GM23338 (cell line): Measurements from ENCODE around the gene HADHB. TPM values are rescaled to one million over a fixed set of nuclear protein-coding genes. Genes with fewer than 3 reads are reported as not detected.

Experiments used
- ATAC-seq: fragments of 200-7000 bp; cut with Tn5 transposase; 3 replicates; pipeline ENCODE4 v1.9.1; 2020
- DNase-seq: peaks from one replicate; pipeline ENCODE4 v3.0.0-alpha.2; 2015; ENCODE audit warnings: low spot score
- H2AFZ ChIP-seq: fragments of 200-600 bp; sonication (generic); 2 replicates; pipeline ENCODE4 v1.8.0; 2016; ENCODE audit warnings: antibody characterized with exemption, mild to moderate bottlenecking, moderate library complexity
- H3F3A ChIP-seq: fragments of 200-600 bp; sonication (generic); replicated peaks from 2 replicates; pipeline ENCODE4 v1.8.0; 2017; ENCODE audit warnings: antibody characterized with exemption, mixed run types, low read depth
- H3K27ac ChIP-seq: fragments of 200-600 bp; sonication (generic); 2 replicates; pipeline ENCODE4 v1.6.1; 2016; ENCODE audit warnings: low read depth
- H3K27me3 ChIP-seq: fragments of 200-600 bp; sonication (generic); 2 replicates; pipeline ENCODE4 v1.8.0; 2016; ENCODE audit warnings: mild to moderate bottlenecking, mixed run types, moderate library complexity; ENCODE audit not compliant: insufficient read depth
- H3K36me3 ChIP-seq: fragments of 200-600 bp; sonication (generic); 2 replicates; pipeline ENCODE4 v1.8.0; 2016; ENCODE audit warnings: mild to moderate bottlenecking; ENCODE audit not compliant: insufficient read depth
- H3K4me1 ChIP-seq: fragments of 200-600 bp; sonication (generic); 2 replicates; pipeline ENCODE4 v1.8.0; 2016; ENCODE audit warnings: mild to moderate bottlenecking, moderate library complexity; ENCODE audit not compliant: insufficient read depth
- H3K4me2 ChIP-seq: fragments of 200-600 bp; sonication (generic); 2 replicates; pipeline ENCODE4 v1.7.1; 2017; ENCODE audit warnings: mixed run types
- H3K4me3 ChIP-seq: fragments of 200-600 bp; sonication (generic); 2 replicates; pipeline ENCODE4 v1.6.1; 2016; ENCODE audit warnings: mixed run types
- H3K79me2 ChIP-seq: fragments of 200-600 bp; sonication (generic); replicated peaks from 2 replicates; pipeline ENCODE4 v1.8.0; 2017; ENCODE audit warnings: mild to moderate bottlenecking; ENCODE audit not compliant: insufficient read depth
- H3K9me2 ChIP-seq: fragments of 200-600 bp; sonication (generic); 2 replicates; pipeline ENCODE4 v1.8.0; 2017; ENCODE audit not compliant: insufficient read depth
- H4K20me1 ChIP-seq: fragments of 200-600 bp; sonication (generic); replicated peaks from 2 replicates; pipeline ENCODE4 v1.8.0; 2017; ENCODE audit warnings: mild to moderate bottlenecking; ENCODE audit not compliant: insufficient read depth
- H3K27ac Mint-ChIP-seq: 2 replicates; pipeline ENCODE4 v1.8.0; 2020; ENCODE audit warnings: inconsistent platforms, mild to moderate bottlenecking, moderate library complexity, mixed read lengths
- H3K27me3 Mint-ChIP-seq: 3 replicates; pipeline ENCODE4 v1.8.0; 2022; ENCODE audit warnings: low read depth, mild to moderate bottlenecking, moderate library complexity, mixed read lengths, inconsistent platforms; ENCODE audit not compliant: insufficient read depth, poor library complexity
- H3K36me3 Mint-ChIP-seq: 3 replicates; pipeline ENCODE4 v1.8.0; 2021; ENCODE audit warnings: low read depth, mild to moderate bottlenecking, inconsistent platforms, moderate library complexity, mixed read lengths
- H3K4me1 Mint-ChIP-seq: 3 replicates; pipeline ENCODE4 v1.8.0; 2020; ENCODE audit warnings: mild to moderate bottlenecking, inconsistent platforms, mixed read lengths
- H3K4me3 Mint-ChIP-seq: 3 replicates; pipeline ENCODE4 v1.8.0; 2021; ENCODE audit warnings: moderate library complexity, mild to moderate bottlenecking, inconsistent platforms, mixed read lengths
- H3K9me3 Mint-ChIP-seq: 3 replicates; pipeline ENCODE4 v1.8.0; 2020; ENCODE audit warnings: moderate library complexity, mild to moderate bottlenecking, inconsistent platforms, mixed read lengths
- CREB1 ChIP-seq: fragments of 250-450 bp; sonication (Bioruptor Pico); IDR thresholded peaks from 2 replicates; pipeline ENCODE4 v1.5.0; 2020; ENCODE audit warnings: low read depth, mild to moderate bottlenecking, moderate library complexity
- EZH2 ChIP-seq: fragments of 200-600 bp; sonication (generic); IDR thresholded peaks from one replicate; pipeline ENCODE4 v1.8.0; 2017; ENCODE audit warnings: antibody characterized with exemption, mild to moderate bottlenecking, low read depth; ENCODE audit not compliant: unreplicated experiment
- EZH2phosphoT487 ChIP-seq: fragments of 200-600 bp; sonication (generic); IDR thresholded peaks from one replicate; pipeline ENCODE4 v1.8.1; 2018; ENCODE audit warnings: antibody characterized with exemption; ENCODE audit not compliant: unreplicated experiment
- JUNB ChIP-seq: IDR thresholded peaks from one replicate; pipeline ENCODE4 v1.6.1; 2016; ENCODE audit warnings: antibody characterized with exemption; ENCODE audit not compliant: unreplicated experiment
- NANOG ChIP-seq: IDR thresholded peaks from 2 replicates; pipeline ENCODE4 v1.6.1; 2016; ENCODE audit warnings: antibody characterized with exemption, borderline replicate concordance
- POLR2AphosphoS5 ChIP-seq: IDR thresholded peaks from 2 replicates; pipeline ENCODE4 v1.6.1; 2016; ENCODE audit warnings: antibody characterized with exemption, low read depth
- STAT1 ChIP-seq: IDR thresholded peaks from one replicate; pipeline ENCODE4 v1.6.1; 2016; ENCODE audit warnings: antibody characterized with exemption; ENCODE audit not compliant: unreplicated experiment
- ZNF114 ChIP-seq: fragments of 250-450 bp; sonication (Bioruptor Pico); IDR thresholded peaks from 2 replicates; pipeline ENCODE4 v1.5.0; 2020; ENCODE audit warnings: mild to moderate bottlenecking, moderate library complexity
- ZNF331 ChIP-seq: fragments of 250-450 bp; sonication (Bioruptor Pico); IDR thresholded peaks from 2 replicates; pipeline ENCODE4 v1.5.0; 2020; ENCODE audit warnings: low read depth, mild to moderate bottlenecking, moderate library complexity
- polyA plus RNA-seq: library from polyadenylated mRNA; unstranded; fragments of >200 nt; fragmentation: Nextera tagmentation; extraction: Ambion mirVana; gene quantifications from 2 replicates; pipeline ENCODE4 v1.2.1, GENCODE V29; 2016
- total RNA-seq: library from RNA; depleted of rRNA; stranded (reverse); fragments of >200 nt; shearing (Covaris generic); gene quantifications from 2 replicates; pipeline ENCODE4 v1.2.3, GENCODE V29; 2014
- TF ChIP-seq, protein P1 (sequence below), 2 experiments: fragments of 200-600 bp in 1 of 2; sonication (generic) in 1 of 2; conservative IDR thresholded peaks; 2 replicates each; pipeline versions ENCODE4 v1.5.1 to v1.6.1; 2016 to 2017; ENCODE audit warnings: antibody characterized with exemption in 2 of 2, low read depth in 2 of 2, mild to moderate bottlenecking in 2 of 2, moderate library complexity in 1 of 2
- TF ChIP-seq, protein P2 (sequence below): fragments of 250-450 bp; sonication (Bioruptor Pico); IDR thresholded peaks from 2 replicates; pipeline ENCODE4 v1.5.0; 2020; ENCODE audit warnings: mild to moderate bottlenecking, moderate library complexity
- TF ChIP-seq, protein P3 (sequence below): IDR thresholded peaks from 2 replicates; pipeline ENCODE4 v1.6.1; 2016; ENCODE audit warnings: antibody characterized with exemption
- TF ChIP-seq, protein P4 (sequence below): IDR thresholded peaks from one replicate; pipeline ENCODE4 v1.6.1; 2018; ENCODE audit warnings: antibody characterized with exemption; ENCODE audit not compliant: unreplicated experiment

Gene HADHB
- total and polyA plus RNA-seq, 2 experiments from 2014 or later, result 41.1 to 43.4 TPM

DNA sequence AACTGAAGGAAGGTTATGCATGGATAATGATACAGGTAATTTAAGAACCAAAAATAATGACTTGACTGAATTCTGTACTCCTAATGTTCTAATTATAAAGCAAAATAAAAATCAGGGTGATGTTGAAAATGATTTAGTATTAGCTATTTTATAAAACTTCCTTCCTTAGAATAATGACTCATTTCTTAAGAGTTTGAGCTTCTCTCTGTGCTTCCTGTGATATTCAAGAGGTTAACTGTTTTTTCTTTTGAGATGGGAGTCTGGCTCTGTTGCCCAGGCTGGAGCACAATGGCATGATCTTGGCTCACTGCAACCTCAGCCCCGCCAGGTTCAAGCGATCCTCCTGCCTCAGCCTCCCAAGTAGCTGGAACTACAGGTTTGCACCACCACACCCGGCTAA is 15.1 kb upstream of the HADHB start:
- TF ChIP-seq CREB1, result no peak
- TF ChIP-seq, protein P1, sequence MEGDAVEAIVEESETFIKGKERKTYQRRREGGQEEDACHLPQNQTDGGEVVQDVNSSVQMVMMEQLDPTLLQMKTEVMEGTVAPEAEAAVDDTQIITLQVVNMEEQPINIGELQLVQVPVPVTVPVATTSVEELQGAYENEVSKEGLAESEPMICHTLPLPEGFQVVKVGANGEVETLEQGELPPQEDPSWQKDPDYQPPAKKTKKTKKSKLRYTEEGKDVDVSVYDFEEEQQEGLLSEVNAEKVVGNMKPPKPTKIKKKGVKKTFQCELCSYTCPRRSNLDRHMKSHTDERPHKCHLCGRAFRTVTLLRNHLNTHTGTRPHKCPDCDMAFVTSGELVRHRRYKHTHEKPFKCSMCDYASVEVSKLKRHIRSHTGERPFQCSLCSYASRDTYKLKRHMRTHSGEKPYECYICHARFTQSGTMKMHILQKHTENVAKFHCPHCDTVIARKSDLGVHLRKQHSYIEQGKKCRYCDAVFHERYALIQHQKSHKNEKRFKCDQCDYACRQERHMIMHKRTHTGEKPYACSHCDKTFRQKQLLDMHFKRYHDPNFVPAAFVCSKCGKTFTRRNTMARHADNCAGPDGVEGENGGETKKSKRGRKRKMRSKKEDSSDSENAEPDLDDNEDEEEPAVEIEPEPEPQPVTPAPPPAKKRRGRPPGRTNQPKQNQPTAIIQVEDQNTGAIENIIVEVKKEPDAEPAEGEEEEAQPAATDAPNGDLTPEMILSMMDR (conservative IDR thresholded peaks at IDR 0.05; ENCODE audit: low read depth in 2 of 2), result no peak
- TF ChIP-seq POLR2AphosphoS5, result no peak
- TF ChIP-seq, protein P2, sequence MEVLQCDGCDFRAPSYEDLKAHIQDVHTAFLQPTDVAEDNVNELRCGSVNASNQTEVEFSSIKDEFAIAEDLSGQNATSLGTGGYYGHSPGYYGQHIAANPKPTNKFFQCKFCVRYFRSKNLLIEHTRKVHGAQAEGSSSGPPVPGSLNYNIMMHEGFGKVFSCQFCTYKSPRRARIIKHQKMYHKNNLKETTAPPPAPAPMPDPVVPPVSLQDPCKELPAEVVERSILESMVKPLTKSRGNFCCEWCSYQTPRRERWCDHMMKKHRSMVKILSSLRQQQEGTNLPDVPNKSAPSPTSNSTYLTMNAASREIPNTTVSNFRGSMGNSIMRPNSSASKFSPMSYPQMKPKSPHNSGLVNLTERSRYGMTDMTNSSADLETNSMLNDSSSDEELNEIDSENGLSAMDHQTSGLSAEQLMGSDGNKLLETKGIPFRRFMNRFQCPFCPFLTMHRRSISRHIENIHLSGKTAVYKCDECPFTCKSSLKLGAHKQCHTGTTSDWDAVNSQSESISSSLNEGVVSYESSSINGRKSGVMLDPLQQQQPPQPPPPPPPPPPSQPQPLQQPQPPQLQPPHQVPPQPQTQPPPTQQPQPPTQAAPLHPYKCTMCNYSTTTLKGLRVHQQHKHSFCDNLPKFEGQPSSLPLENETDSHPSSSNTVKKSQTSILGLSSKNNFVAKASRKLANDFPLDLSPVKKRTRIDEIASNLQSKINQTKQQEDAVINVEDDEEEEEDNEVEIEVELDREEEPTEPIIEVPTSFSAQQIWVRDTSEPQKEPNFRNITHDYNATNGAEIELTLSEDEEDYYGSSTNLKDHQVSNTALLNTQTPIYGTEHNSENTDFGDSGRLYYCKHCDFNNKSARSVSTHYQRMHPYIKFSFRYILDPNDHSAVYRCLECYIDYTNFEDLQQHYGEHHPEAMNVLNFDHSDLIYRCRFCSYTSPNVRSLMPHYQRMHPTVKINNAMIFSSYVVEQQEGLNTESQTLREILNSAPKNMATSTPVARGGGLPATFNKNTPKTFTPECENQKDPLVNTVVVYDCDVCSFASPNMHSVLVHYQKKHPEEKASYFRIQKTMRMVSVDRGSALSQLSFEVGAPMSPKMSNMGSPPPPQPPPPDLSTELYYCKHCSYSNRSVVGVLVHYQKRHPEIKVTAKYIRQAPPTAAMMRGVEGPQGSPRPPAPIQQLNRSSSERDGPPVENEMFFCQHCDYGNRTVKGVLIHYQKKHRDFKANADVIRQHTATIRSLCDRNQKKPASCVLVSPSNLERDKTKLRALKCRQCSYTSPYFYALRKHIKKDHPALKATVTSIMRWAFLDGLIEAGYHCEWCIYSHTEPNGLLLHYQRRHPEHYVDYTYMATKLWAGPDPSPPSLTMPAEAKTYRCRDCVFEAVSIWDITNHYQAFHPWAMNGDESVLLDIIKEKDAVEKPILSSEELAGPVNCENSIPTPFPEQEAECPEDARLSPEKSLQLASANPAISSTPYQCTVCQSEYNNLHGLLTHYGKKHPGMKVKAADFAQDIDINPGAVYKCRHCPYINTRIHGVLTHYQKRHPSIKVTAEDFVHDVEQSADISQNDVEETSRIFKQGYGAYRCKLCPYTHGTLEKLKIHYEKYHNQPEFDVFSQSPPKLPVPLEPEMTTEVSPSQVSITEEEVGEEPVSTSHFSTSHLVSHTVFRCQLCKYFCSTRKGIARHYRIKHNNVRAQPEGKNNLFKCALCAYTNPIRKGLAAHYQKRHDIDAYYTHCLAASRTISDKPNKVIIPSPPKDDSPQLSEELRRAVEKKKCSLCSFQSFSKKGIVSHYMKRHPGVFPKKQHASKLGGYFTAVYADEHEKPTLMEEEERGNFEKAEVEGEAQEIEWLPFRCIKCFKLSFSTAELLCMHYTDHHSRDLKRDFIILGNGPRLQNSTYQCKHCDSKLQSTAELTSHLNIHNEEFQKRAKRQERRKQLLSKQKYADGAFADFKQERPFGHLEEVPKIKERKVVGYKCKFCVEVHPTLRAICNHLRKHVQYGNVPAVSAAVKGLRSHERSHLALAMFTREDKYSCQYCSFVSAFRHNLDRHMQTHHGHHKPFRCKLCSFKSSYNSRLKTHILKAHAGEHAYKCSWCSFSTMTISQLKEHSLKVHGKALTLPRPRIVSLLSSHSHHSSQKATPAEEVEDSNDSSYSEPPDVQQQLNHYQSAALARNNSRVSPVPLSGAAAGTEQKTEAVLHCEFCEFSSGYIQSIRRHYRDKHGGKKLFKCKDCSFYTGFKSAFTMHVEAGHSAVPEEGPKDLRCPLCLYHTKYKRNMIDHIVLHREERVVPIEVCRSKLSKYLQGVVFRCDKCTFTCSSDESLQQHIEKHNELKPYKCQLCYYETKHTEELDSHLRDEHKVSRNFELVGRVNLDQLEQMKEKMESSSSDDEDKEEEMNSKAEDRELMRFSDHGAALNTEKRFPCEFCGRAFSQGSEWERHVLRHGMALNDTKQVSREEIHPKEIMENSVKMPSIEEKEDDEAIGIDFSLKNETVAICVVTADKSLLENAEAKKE (CRISPR knock-in tag), result no peak
- TF ChIP-seq, protein P3, sequence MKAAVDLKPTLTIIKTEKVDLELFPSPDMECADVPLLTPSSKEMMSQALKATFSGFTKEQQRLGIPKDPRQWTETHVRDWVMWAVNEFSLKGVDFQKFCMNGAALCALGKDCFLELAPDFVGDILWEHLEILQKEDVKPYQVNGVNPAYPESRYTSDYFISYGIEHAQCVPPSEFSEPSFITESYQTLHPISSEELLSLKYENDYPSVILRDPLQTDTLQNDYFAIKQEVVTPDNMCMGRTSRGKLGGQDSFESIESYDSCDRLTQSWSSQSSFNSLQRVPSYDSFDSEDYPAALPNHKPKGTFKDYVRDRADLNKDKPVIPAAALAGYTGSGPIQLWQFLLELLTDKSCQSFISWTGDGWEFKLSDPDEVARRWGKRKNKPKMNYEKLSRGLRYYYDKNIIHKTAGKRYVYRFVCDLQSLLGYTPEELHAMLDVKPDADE, result no peak
- no peak for TF ChIP-seq NANOG
- no peak for TF ChIP-seq ZNF331
- no peak for TF ChIP-seq ZNF114
- TF ChIP-seq EZH2phosphoT487, result no peak
- TF ChIP-seq, protein P4, sequence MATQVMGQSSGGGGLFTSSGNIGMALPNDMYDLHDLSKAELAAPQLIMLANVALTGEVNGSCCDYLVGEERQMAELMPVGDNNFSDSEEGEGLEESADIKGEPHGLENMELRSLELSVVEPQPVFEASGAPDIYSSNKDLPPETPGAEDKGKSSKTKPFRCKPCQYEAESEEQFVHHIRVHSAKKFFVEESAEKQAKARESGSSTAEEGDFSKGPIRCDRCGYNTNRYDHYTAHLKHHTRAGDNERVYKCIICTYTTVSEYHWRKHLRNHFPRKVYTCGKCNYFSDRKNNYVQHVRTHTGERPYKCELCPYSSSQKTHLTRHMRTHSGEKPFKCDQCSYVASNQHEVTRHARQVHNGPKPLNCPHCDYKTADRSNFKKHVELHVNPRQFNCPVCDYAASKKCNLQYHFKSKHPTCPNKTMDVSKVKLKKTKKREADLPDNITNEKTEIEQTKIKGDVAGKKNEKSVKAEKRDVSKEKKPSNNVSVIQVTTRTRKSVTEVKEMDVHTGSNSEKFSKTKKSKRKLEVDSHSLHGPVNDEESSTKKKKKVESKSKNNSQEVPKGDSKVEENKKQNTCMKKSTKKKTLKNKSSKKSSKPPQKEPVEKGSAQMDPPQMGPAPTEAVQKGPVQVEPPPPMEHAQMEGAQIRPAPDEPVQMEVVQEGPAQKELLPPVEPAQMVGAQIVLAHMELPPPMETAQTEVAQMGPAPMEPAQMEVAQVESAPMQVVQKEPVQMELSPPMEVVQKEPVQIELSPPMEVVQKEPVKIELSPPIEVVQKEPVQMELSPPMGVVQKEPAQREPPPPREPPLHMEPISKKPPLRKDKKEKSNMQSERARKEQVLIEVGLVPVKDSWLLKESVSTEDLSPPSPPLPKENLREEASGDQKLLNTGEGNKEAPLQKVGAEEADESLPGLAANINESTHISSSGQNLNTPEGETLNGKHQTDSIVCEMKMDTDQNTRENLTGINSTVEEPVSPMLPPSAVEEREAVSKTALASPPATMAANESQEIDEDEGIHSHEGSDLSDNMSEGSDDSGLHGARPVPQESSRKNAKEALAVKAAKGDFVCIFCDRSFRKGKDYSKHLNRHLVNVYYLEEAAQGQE, result no peak
- no peak for TF ChIP-seq EZH2
- no peak for TF ChIP-seq JUNB
- TF ChIP-seq STAT1, result no peak
- Histone ChIP-seq H3K4me1 (no peaks in the 10 kb centered on the region), H3F3A (no peaks in the 10 kb centered on the region), H3K4me2 (no peak overlapping the region), H3K36me3 (peaks cover 83% of the 10 kb centered on the region), H3K27ac (no peak overlapping the region), H3K79me2 (no peaks in the 10 kb centered on the region), H3K9me2 (no peaks in the 10 kb centered on the region), H3K4me3 (no peak overlapping the region), H4K20me1 (peaks cover 8% of the 10 kb centered on the region; the same call in 1 of the 2 replicates), H2AFZ (no peak overlapping the region), H3K27me3 (no peaks in the 10 kb centered on the region)
- peaks cover 76% of the 10 kb centered on the region for H3K36me3 Mint-ChIP-seq
- H3K27ac Mint-ChIP-seq, result no peak overlapping the region
- DNase-seq (no peak), ATAC-seq (no peak)
- H3K27me3 Mint-ChIP-seq, result no peaks in the 10 kb centered on the region
- H3K4me1 Mint-ChIP-seq, result no peaks in the 10 kb centered on the region
- peaks cover 10% of the 10 kb centered on the region; the same call in 2 of the 3 replicates for H3K9me3 Mint-ChIP-seq
- no peak overlapping the region for H3K4me3 Mint-ChIP-seq
